22Rv1 (cell line): ENCODE results near the gene CCDC122.

Source experiments
- CTCF ChIP-seq: fragments of 450-650 bp; IDR thresholded peaks from 2 replicates; pipeline ENCODE4 v1.5.1; 2017; ENCODE audit warnings: mild to moderate bottlenecking
- ZFX ChIP-seq: fragments of 450-650 bp; IDR thresholded peaks from 2 replicates; pipeline ENCODE4 v1.6.1; 2017; ENCODE audit warnings: antibody characterized with exemption, borderline replicate concordance

GRCh38 chr13:43786472-43786765 lies 93.1 kb downstream of the CCDC122 start:
- no peak for TF ChIP-seq CTCF
- no peak for TF ChIP-seq ZFX
